Transverse colon (tissue), 4 donors: Measurements from ENCODE around the gene LAMA4.

Experiments used
- CTCF ChIP-seq, 5 experiments: fragments of 200-600 bp in 3 of 5; fragments of 450-650 bp in 2 of 5; sonication (generic) in 3 of 5; IDR thresholded peaks; 1 replicate in 2 of 5; 2 replicates in 3 of 5; pipeline ENCODE4 v1.5.1; 2016 to 2017; ENCODE audit warnings: antibody characterized with exemption in 5 of 5, inconsistent platforms in 3 of 5, mild to moderate bottlenecking in 2 of 5, moderate library complexity in 1 of 5
- POLR2A ChIP-seq: fragments of 450-650 bp; IDR thresholded peaks from one replicate; pipeline ENCODE4 v1.6.1; 2016; ENCODE audit warnings: antibody characterized with exemption, mild to moderate bottlenecking, moderate library complexity
- POLR2AphosphoS5 ChIP-seq, 3 donors: sonication (generic); formaldehyde crosslinking; IDR thresholded peaks; one replicate each; pipeline ENCODE4 v1.6.1; 2016; ENCODE audit warnings: antibody characterized with exemption in 3 of 3

- TF ChIP-seq POLR2A, result no peak
- TF ChIP-seq POLR2AphosphoS5 (IDR thresholded peaks at IDR 0.05), result no peak
- TF ChIP-seq CTCF (IDR thresholded peaks at IDR 0.05), result no peak
Measured at GRCh38 chr6:112202639-112203341, 51.6 kb downstream of the LAMA4 start.
